GM12875 (cell line): Measurements from ENCODE around the gene CNOT2.

Experiments used
- H3K4me3 ChIP-seq: one replicate; pipeline ENCODE4 v1.5.1; 2011; ENCODE audit warnings: low read depth, low read length, control low read depth
- CTCF ChIP-seq: IDR thresholded peaks from 2 replicates; pipeline ENCODE4 v1.5.1; 2011; ENCODE audit warnings: low read depth, mild to moderate bottlenecking, control low read depth, inconsistent platforms, low read length, moderate library complexity, borderline replicate concordance; ENCODE audit not compliant: insufficient read depth

CNOT2 gene

GRCh38 chr12:70260646-70261045, 17.4 kb downstream of the CNOT2 start:
- no peak for TF ChIP-seq CTCF
- H3K4me3 ChIP-seq, result no peak overlapping the region

GRCh38 chr12:70264067-70264867, 21.0 kb downstream of the CNOT2 start:
- no peak for TF ChIP-seq CTCF
- no peak overlapping the region for H3K4me3 ChIP-seq

- TF ChIP-seq CTCF, result no peak
- no peak overlapping the region for H3K4me3 ChIP-seq
Observed at GRCh38 chr12:70265132-70265531, 21.9 kb downstream of the CNOT2 start.

- no peak overlapping the region for H3K4me3 ChIP-seq
- TF ChIP-seq CTCF, result no peak
Observed at GRCh38 chr12:70267550-70267949, 24.3 kb downstream of the CNOT2 start.

GRCh38 chr12:70268972-70269371, 25.7 kb downstream of the CNOT2 start:
- no peak overlapping the region for H3K4me3 ChIP-seq
- no peak for TF ChIP-seq CTCF

GRCh38 chr12:70270108-70270507, 26.9 kb downstream of the CNOT2 start:
- H3K4me3 ChIP-seq, result no peak overlapping the region

More at GRCh38 chr12:70270108-70270507, 26.9 kb downstream of the CNOT2 start:
- TF ChIP-seq CTCF, result no peak
